ENCODE measurements around the gene KRTAP5-3.

DNA sequence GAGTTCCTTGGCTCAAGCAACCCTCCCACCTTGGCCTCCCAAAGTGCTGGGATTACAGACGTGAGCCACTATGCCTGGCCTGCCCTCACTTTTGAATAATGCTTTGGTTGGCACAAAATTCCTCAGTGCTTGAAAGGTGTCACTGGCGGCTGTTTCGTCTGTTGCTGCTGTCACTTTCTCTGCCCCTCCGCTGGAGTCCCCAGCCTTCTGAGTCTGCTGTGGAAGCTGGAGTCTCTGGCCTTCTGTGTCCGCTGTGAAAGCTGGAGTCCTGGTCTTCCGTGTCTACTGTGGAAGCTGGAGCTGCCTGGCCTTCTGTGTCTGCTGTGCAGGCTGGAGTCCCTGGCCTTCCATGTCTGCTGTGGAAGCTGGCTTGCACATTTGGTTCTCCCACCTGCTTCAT is 18.3 kb downstream of the KRTAP5-3 start:
- TF ChIP-seq, protein P1, sequence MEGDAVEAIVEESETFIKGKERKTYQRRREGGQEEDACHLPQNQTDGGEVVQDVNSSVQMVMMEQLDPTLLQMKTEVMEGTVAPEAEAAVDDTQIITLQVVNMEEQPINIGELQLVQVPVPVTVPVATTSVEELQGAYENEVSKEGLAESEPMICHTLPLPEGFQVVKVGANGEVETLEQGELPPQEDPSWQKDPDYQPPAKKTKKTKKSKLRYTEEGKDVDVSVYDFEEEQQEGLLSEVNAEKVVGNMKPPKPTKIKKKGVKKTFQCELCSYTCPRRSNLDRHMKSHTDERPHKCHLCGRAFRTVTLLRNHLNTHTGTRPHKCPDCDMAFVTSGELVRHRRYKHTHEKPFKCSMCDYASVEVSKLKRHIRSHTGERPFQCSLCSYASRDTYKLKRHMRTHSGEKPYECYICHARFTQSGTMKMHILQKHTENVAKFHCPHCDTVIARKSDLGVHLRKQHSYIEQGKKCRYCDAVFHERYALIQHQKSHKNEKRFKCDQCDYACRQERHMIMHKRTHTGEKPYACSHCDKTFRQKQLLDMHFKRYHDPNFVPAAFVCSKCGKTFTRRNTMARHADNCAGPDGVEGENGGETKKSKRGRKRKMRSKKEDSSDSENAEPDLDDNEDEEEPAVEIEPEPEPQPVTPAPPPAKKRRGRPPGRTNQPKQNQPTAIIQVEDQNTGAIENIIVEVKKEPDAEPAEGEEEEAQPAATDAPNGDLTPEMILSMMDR (IDR thresholded peaks at IDR 0.05; ENCODE audit: borderline replicate concordance, extremely low read depth, low read length, poor library complexity, severe bottlenecking): no peak
- no peak for TF ChIP-seq EZH2 (IDR thresholded peaks at IDR 0.05; ENCODE audit: borderline replicate concordance, low read depth, low read length, severe bottlenecking)
